ENCODE data around the gene GALNT13.
A peak's percentile ranks its signal among the peaks of the same experiment; 100 is the strongest.

Gene GALNT13

GRCh38 chr2:154439156-154439555 lies 567.4 kb downstream of the GALNT13 start:
- Histone ChIP-seq H3K9ac (ENCODE audit: low read length) (no peak overlapping the region), H4K20me1 (ENCODE audit: insufficient read depth, low read length) (no peaks in the 10 kb centered on the region), H3K36me3 (replicated peaks; ENCODE audit: insufficient read depth, low read length) (no peaks in the 10 kb centered on the region), H3K4me3 (ENCODE audit: low read length) (no peak overlapping the region), H3K4me1 (ENCODE audit: low read length) (no peaks in the 10 kb centered on the region), H3K9me3 (replicated peaks; ENCODE audit: insufficient read depth, low read length) (no peaks in the 10 kb centered on the region), H3K27ac (ENCODE audit: low read length) (no peak overlapping the region), H3K27me3 (replicated peaks; ENCODE audit: insufficient read depth, low read length) (no peaks in the 10 kb centered on the region), H3K4me2 (ENCODE audit: low read depth, low read length) (no peak overlapping the region), H3K9me2 (replicated peaks; ENCODE audit: insufficient read depth, low read length) (no peaks in the 10 kb centered on the region), H3K79me2 (ENCODE audit: low read length) (no peaks in the 10 kb centered on the region), H3F3A (ENCODE audit: insufficient read depth, low read length) (no peaks in the 10 kb centered on the region), H2AFZ (ENCODE audit: low read length) (no peak overlapping the region)
- TF ChIP-seq EZH2 (optimal IDR thresholded peaks at IDR 0.05; ENCODE audit: low read depth, low read length) (no peak), CTCF (IDR thresholded peaks at IDR 0.05; ENCODE audit: low read length) (peak; percentile 31)
- peak; percentile 15 for DNase-seq

- Histone ChIP-seq H3K79me2 (ENCODE audit: low read length) (no peaks in the 10 kb centered on the region), H3K9me3 (replicated peaks; ENCODE audit: insufficient read depth, low read length) (no peaks in the 10 kb centered on the region), H3K27me3 (replicated peaks; ENCODE audit: insufficient read depth, low read length) (no peaks in the 10 kb centered on the region), H3F3A (ENCODE audit: insufficient read depth, low read length) (no peaks in the 10 kb centered on the region), H3K9ac (ENCODE audit: low read length) (no peak overlapping the region), H2AFZ (ENCODE audit: low read length) (no peak overlapping the region), H3K9me2 (replicated peaks; ENCODE audit: insufficient read depth, low read length) (no peaks in the 10 kb centered on the region), H3K27ac (ENCODE audit: low read length) (no peak overlapping the region), H3K4me2 (ENCODE audit: low read depth, low read length) (no peak overlapping the region), H3K36me3 (replicated peaks; ENCODE audit: insufficient read depth, low read length) (no peaks in the 10 kb centered on the region), H4K20me1 (ENCODE audit: insufficient read depth, low read length) (no peaks in the 10 kb centered on the region), H3K4me1 (ENCODE audit: low read length) (no peaks in the 10 kb centered on the region), H3K4me3 (ENCODE audit: low read length) (no peak overlapping the region)
- TF ChIP-seq EZH2phosphoT487 (IDR thresholded peaks at IDR 0.05; ENCODE audit: low read length) (no peak), CTCF (IDR thresholded peaks at IDR 0.05; ENCODE audit: low read length) (no peak), EZH2 (optimal IDR thresholded peaks at IDR 0.05; ENCODE audit: low read depth, low read length) (no peak)
- DNase-seq = no peak
Measured at GRCh38 chr2:154443919-154444318, 572.2 kb downstream of the GALNT13 start.

- TF ChIP-seq EZH2 (optimal IDR thresholded peaks at IDR 0.05; ENCODE audit: low read depth, low read length) (no peak), CTCF (IDR thresholded peaks at IDR 0.05; ENCODE audit: low read length) (no peak), EZH2phosphoT487 (IDR thresholded peaks at IDR 0.05; ENCODE audit: low read length) (no peak)
- H3K9me3 ChIP-seq (replicated peaks; ENCODE audit: insufficient read depth, low read length) = no peaks in the 10 kb centered on the region
- H3K36me3 ChIP-seq (replicated peaks; ENCODE audit: insufficient read depth, low read length) = no peaks in the 10 kb centered on the region
- DNase-seq = no peak
- H3K4me1 ChIP-seq (ENCODE audit: low read length) = no peaks in the 10 kb centered on the region
- H3K9ac ChIP-seq (ENCODE audit: low read length) = no peak overlapping the region
- H3K9me2 ChIP-seq (replicated peaks; ENCODE audit: insufficient read depth, low read length) = no peaks in the 10 kb centered on the region
- H2AFZ ChIP-seq (ENCODE audit: low read length) = no peak overlapping the region
- H3K79me2 ChIP-seq (ENCODE audit: low read length) = no peaks in the 10 kb centered on the region
- H3K4me3 ChIP-seq (ENCODE audit: low read length) = no peak overlapping the region
- H3K27ac ChIP-seq (ENCODE audit: low read length) = no peak overlapping the region
- no peaks in the 10 kb centered on the region for H3K27me3 ChIP-seq (replicated peaks; ENCODE audit: insufficient read depth, low read length)
- H3F3A ChIP-seq (ENCODE audit: insufficient read depth, low read length) = no peaks in the 10 kb centered on the region
- no peak overlapping the region for H3K4me2 ChIP-seq (ENCODE audit: low read depth, low read length)
- no peaks in the 10 kb centered on the region for H4K20me1 ChIP-seq (ENCODE audit: insufficient read depth, low read length)
Measured at GRCh38 chr2:154446324-154446723, 574.6 kb downstream of the GALNT13 start.

Measured in MM.1S (cell line).